Measurements from ENCODE around the gene PRR15L. TPM values are rescaled to one million over a fixed set of nuclear protein-coding genes. Genes with fewer than 3 reads are reported as not detected.

The PRR15L gene
- total RNA-seq, 1 experiment from 2014 or later = not detected

- Mint-ChIP-seq H3K4me3 (no peak overlapping the region), H3K4me1 (peaks cover 0 to 4% of the 10 kb centered on the region in 2 experiments; a peak in 2 of 4 replicates), H3K9me3 (no peaks in the 10 kb centered on the region), H3K27me3 (ENCODE audit: low read depth) (peaks cover 29% of the 10 kb centered on the region), H3K36me3 (ENCODE audit: insufficient read depth in 1 of 3, low read depth in 3 of 3) (no peaks in the 10 kb centered on the region), H3K27ac (no peak overlapping the region)
- Histone ChIP-seq H3K56ac (ENCODE audit: insufficient read length, low read depth, low read length) (no peak overlapping the region), H3K79me1 (ENCODE audit: insufficient read depth, low read depth, low read length, poor library complexity, severe bottlenecking) (no peaks in the 10 kb centered on the region), H3T11ph (ENCODE audit: low read length) (no peak overlapping the region), H4K8ac (replicated peaks; ENCODE audit: insufficient read length, low read depth, low read length) (no peak overlapping the region), H3K9ac (ENCODE audit: extremely low read depth, insufficient read length, low read length) (no peak overlapping the region), H3K23ac (ENCODE audit: insufficient read length, low read depth, low read length) (no peak overlapping the region), H2BK12ac (ENCODE audit: insufficient read length, low read depth, low read length) (no peak overlapping the region), H3K79me2 (ENCODE audit: insufficient read depth, low read length) (no peaks in the 10 kb centered on the region), H3K23me2 (ENCODE audit: insufficient read length, low read depth, low read length, poor library complexity, severe bottlenecking) (no peaks in the 10 kb centered on the region), H3K4me1 (ENCODE audit: insufficient read depth, low read length) (no peaks in the 10 kb centered on the region), H4K20me1 (ENCODE audit: control insufficient read depth, insufficient read depth, insufficient read length) (no peaks in the 10 kb centered on the region), H3K14ac (ENCODE audit: insufficient read depth, low read length) (no peak overlapping the region), H3K9me3 (ENCODE audit: control insufficient read depth, low read depth, low read length) (no peaks in the 10 kb centered on the region), H3K27ac (ENCODE audit: insufficient read length, low read depth, low read length) (no peak overlapping the region), H4K91ac (ENCODE audit: insufficient read length, low read depth, low read length) (no peak overlapping the region), H2AFZ (ENCODE audit: low read length) (no peak overlapping the region), H2BK20ac (ENCODE audit: low read depth, low read length, poor library complexity, severe bottlenecking) (no peak overlapping the region), H3K27me3 (ENCODE audit: insufficient read depth, low read length) (no peaks in the 10 kb centered on the region), H4K5ac (ENCODE audit: insufficient read length, low read depth, low read length) (no peak overlapping the region), H2AK5ac (ENCODE audit: insufficient read length, low read length) (no peak overlapping the region), H2BK120ac (ENCODE audit: low read depth, low read length, poor library complexity, severe bottlenecking) (no peak overlapping the region), H2BK15ac (ENCODE audit: low read depth, low read length) (no peak overlapping the region), H3K4me2 (ENCODE audit: insufficient read depth, insufficient read length, low read length) (no peak overlapping the region), H2BK5ac (ENCODE audit: insufficient read length, low read length) (no peak overlapping the region), H3K4ac (ENCODE audit: low read depth, low read length) (no peak overlapping the region), H3K18ac (ENCODE audit: insufficient read length, low read depth, low read length) (no peak overlapping the region)
- no peak for TF ChIP-seq CTCF (conservative IDR thresholded peaks at IDR 0.05)
- no peak for DNase-seq
- WGBS (ENCODE audit: extremely low coverage, insufficient read length, low lambda C conversion rate) = no CpG with 5 or more reads among the region's 5 CpGs
Observed at GRCh38 chr17:47964856-47965255, 7.2 kb upstream of the PRR15L start.
